Activated naive CD8-positive, alpha-beta T cell treated with anti-CD3 and anti-CD28 coated beads for 36 hours (primary cell): ENCODE results near the gene TTC7B. TPM values are rescaled to one million over a fixed set of nuclear protein-coding genes. Genes with fewer than 3 reads are reported as not detected.

Experiments used
- DNase-seq: peaks from one replicate; pipeline ENCODE4 v3.0.0; 2021
- H3K27ac Mint-ChIP-seq: one replicate; pipeline ENCODE4 v1.8.0; 2022; ENCODE audit warnings: mild to moderate bottlenecking, moderate library complexity, mixed read lengths
- H3K27me3 Mint-ChIP-seq: one replicate; pipeline ENCODE4 v1.8.0; 2022; ENCODE audit warnings: mild to moderate bottlenecking, mixed read lengths
- H3K36me3 Mint-ChIP-seq: one replicate; pipeline ENCODE4 v1.8.0; 2021; ENCODE audit warnings: mild to moderate bottlenecking, mixed read lengths
- H3K4me1 Mint-ChIP-seq: one replicate; pipeline ENCODE4 v1.8.0; 2021; ENCODE audit warnings: mixed read lengths
- H3K4me3 Mint-ChIP-seq: one replicate; pipeline ENCODE4 v1.8.0; 2022; ENCODE audit warnings: mild to moderate bottlenecking, moderate library complexity, mixed read lengths
- H3K9me3 Mint-ChIP-seq: one replicate; pipeline ENCODE4 v1.8.0; 2022; ENCODE audit warnings: mixed read lengths
- total RNA-seq, 2 experiments: library from RNA; stranded (reverse); gene quantifications; one replicate each; pipeline ENCODE4 v1.2.3, GENCODE V29; 2021

The TTC7B gene
- total RNA-seq, 2 experiments from 2014 or later: 7.1 to 7.6 TPM

DNA sequence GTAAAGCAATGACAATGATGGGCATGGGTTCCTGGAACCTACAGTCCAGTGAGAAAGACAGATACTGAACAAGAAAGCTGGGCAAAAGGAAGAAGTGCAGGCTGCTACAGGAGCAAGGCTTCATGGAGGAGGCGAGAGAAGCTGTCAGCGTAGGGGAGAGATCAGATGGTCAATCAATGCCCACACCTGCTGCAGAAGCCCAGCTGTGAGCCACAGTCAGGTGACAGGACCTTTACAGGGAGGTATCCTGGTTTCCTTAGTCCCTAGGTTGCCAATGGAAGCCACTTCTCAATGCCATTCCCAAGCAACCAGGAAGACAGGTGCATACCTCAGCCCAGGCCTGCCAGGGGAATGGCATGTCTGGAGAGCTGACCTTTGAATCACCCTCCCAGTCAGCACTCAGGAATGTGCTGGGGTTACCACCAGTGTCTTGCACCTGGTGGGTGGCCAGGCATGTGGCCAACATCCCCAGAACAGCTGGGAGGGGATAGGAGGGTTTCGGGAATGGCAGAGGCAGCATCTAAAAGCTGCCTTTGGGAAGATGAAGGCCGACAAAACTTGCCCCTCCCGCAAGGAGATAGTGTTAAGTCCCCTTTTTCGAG lies 170.3 kb downstream of the TTC7B start:
- DNase-seq: no peak
- H3K27ac Mint-ChIP-seq: no peak overlapping the region
- H3K9me3 Mint-ChIP-seq: no peaks in the 10 kb centered on the region
- no peak overlapping the region for H3K4me3 Mint-ChIP-seq
- no peaks in the 10 kb centered on the region for H3K4me1 Mint-ChIP-seq
- no peaks in the 10 kb centered on the region for H3K27me3 Mint-ChIP-seq
- H3K36me3 Mint-ChIP-seq: no peaks in the 10 kb centered on the region

DNA sequence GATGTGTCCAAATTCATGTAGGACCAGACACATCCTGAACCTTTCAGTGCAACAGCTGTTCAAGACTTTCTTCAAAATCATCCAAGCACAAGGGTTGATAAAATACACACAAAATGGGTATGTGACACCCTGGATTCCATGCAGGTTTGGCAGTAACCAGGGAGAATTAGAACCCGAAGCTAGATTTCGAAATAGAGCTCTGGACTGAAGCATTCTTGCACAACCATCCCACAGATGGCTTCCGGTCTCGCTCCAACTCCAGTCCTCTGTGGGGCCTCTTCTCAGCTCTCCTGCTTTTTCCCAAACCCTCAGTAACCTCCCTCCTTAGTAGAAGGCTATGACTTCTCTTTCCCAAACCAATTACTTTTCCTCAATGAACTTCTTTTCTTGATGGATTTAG lies 171.3 kb downstream of the TTC7B start:
- Mint-ChIP-seq H3K27ac (no peak overlapping the region), H3K4me1 (no peaks in the 10 kb centered on the region), H3K9me3 (no peaks in the 10 kb centered on the region), H3K27me3 (no peaks in the 10 kb centered on the region), H3K4me3 (no peak overlapping the region), H3K36me3 (no peaks in the 10 kb centered on the region)
- DNase-seq: no peak

DNA sequence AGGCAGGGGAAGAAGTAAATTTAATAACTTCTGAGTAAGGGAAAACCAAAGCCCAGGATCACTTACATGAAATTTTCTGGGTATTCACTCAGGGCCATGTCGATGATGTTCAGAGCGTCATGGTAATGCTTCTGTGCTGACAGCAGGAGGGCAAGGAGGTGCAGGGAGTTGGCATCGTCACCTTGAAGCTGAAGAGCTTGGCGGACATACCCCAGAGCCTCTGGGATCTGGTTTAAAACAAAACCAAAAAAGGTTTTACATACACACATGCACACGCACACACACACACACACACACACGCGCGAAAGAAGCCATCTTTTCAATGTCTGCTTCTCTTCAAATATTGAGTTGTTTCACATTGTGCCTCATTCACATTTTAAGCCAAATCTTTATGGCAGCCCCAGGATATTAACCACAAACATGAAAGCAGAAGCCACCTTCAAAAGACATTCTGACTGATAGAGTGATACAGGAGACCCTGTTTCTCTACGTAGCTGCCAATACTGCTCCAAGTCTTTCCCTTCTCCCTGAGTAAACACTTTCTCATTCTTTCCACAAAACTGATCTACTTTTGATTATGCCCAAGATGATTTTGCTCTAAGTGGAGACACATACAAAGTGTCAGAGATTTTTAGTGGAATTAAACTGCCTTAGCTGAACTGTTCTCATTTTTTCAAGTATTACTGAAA lies 172.1 kb downstream of the TTC7B start:
- H3K27ac Mint-ChIP-seq: no peak overlapping the region
- H3K4me1 Mint-ChIP-seq: no peaks in the 10 kb centered on the region

DNA sequence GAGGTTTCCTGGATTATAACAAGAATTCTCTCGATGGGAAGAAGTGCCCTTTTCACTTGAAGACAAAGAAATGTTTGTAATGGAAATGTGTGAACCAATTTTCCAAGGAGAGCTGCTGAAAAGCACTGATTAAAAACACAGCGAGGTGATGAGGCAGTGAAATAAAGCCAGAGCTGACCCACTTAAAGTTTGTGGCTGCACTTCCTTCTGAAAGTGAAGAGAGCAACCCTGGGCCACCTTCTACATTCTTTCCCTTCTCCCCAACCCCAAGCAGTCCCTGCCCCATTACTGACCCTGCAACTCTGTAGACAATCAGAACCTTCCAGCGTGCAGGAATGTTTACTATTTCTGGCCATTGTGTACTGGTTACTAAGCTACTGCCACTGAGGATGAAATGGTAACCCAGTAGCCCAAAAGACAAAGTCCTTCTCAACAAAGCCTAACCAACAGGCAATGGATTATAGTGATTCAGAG lies 173.9 kb downstream of the TTC7B start:
- Mint-ChIP-seq H3K36me3 (no peaks in the 10 kb centered on the region), H3K27ac (no peak overlapping the region), H3K9me3 (no peaks in the 10 kb centered on the region), H3K4me3 (no peak overlapping the region), H3K27me3 (no peaks in the 10 kb centered on the region), H3K4me1 (no peaks in the 10 kb centered on the region)
- DNase-seq: no peak

More for the DNA sequence above, 172.1 kb downstream of the TTC7B start:
- Mint-ChIP-seq H3K9me3 (no peaks in the 10 kb centered on the region), H3K27me3 (no peaks in the 10 kb centered on the region), H3K4me3 (no peak overlapping the region), H3K36me3 (no peaks in the 10 kb centered on the region)
- DNase-seq: no peak

DNA sequence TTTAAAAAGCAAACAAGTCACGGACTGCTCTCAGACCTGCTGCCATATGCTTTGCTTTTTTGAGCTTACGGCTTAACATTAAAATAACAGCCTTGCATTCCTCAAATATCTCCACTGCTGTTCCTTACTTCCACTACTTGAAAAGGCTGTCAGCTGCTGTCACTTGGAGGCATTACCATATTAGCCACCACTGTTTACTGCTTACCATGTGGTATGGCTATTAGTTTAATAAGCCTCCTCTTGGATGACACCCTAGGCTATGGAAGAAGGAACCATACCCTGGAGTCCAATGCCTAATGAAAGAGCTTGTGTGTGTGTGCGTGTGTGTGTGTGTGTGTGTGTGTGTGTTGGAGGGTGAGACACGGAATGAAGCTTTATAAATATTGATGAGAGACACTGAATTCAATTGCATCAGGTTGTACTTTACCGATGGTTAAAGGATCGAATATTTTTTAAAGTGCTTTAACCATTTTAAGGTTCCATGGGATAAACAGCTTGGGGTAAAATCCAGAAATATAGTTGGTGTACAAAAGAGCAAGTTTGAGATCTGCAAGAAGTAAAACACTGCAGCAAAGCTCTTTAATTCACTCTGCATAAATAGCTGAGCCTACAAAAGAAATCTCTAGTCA lies 174.5 kb downstream of the TTC7B start:
- Mint-ChIP-seq H3K9me3 (no peaks in the 10 kb centered on the region), H3K27me3 (no peaks in the 10 kb centered on the region), H3K4me1 (no peaks in the 10 kb centered on the region), H3K36me3 (no peaks in the 10 kb centered on the region), H3K4me3 (no peak overlapping the region), H3K27ac (no peak overlapping the region)
- no peak for DNase-seq

DNA sequence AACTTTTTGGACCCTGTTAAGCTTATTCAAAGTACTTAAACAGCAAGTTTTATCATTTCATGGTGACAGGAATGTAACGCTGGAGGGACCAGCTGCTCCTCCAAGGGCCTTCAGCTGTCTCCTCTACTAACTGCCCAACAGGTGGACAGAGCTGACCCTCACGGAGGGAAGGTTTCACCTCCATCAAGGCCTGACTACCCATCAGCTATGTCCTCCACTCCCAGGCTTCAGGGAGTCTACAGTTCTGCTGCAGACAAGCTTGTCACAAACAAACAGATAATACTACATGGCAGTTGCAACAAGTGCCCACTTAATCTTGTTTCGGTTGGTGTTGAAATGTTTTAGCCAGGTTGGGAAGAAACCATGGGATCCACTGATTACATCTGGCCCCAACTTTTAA lies 175.1 kb downstream of the TTC7B start:
- no peak for DNase-seq
- H3K4me3 Mint-ChIP-seq: no peak overlapping the region
- H3K27me3 Mint-ChIP-seq: no peaks in the 10 kb centered on the region
- H3K9me3 Mint-ChIP-seq: no peaks in the 10 kb centered on the region
- H3K27ac Mint-ChIP-seq: no peak overlapping the region
- no peaks in the 10 kb centered on the region for H3K4me1 Mint-ChIP-seq
- no peaks in the 10 kb centered on the region for H3K36me3 Mint-ChIP-seq

DNA sequence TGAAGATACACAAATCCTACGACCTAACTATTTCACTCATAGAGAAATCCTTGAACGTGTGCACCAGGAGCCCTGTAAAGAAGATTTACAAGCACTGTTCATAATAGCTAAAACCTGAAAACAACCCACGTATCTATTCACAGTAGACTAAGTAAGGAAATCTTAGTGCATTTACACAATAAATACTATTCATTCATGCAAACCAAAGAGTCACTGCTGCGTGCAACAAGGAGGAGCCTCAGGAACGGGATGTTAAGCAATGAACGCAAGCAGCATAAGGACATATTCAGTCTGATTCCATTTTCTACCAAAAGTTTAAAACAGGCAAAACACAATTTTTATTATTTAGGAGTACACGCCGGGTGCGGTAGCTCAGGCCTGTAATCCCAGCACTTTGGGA lies 176.6 kb downstream of the TTC7B start:
- Mint-ChIP-seq H3K4me3 (no peak overlapping the region), H3K27ac (no peak overlapping the region), H3K9me3 (no peaks in the 10 kb centered on the region), H3K27me3 (no peaks in the 10 kb centered on the region), H3K36me3 (no peaks in the 10 kb centered on the region), H3K4me1 (no peaks in the 10 kb centered on the region)
- no peak for DNase-seq

DNA sequence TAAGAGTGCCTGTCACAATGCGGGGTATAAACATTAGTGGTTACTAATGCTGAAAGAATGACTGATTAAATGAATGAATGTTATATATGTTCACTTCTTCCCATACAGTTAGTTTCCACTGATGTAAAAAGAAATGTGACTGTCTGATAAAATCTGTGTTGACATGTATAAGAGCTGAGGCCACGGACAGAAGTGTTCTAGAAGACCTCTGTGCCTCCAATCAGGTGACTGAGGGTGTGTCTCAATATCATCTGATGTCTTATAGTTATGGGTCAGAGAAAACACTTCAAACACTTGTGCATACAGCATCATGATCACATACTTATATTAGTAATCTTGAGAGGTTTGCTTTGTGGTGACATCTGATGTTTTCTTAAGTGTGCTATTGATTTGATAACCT lies 183.4 kb downstream of the TTC7B start:
- Mint-ChIP-seq H3K36me3 (no peaks in the 10 kb centered on the region), H3K4me1 (peaks cover 3% of the 10 kb centered on the region), H3K4me3 (no peak overlapping the region), H3K27ac (no peak overlapping the region), H3K9me3 (no peaks in the 10 kb centered on the region), H3K27me3 (no peaks in the 10 kb centered on the region)
- DNase-seq: no peak

DNA sequence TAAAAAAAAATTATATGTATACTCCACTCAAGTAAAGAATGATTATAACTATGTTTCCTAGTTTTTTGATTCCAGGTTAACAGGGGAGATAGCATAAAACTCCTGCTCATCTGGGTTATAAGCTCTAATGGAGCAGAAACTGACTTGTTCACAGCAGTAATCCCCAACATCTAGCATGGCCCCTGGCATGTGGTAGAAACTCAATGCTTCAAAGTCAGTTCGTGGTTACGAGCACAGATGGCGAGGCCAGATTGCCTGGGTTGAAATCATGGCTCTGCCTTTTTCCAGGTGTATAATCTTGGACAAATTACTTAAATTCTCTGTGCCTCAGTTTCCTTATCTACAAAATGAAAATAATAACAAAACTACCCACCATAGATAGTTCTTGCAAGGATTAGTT lies 183.8 kb downstream of the TTC7B start:
- no peak for DNase-seq
- H3K27me3 Mint-ChIP-seq: no peaks in the 10 kb centered on the region
- no peaks in the 10 kb centered on the region for H3K36me3 Mint-ChIP-seq
- no peak overlapping the region for H3K4me3 Mint-ChIP-seq
- H3K27ac Mint-ChIP-seq: no peak overlapping the region
- H3K9me3 Mint-ChIP-seq: no peaks in the 10 kb centered on the region
- H3K4me1 Mint-ChIP-seq: peaks cover 3% of the 10 kb centered on the region

DNA sequence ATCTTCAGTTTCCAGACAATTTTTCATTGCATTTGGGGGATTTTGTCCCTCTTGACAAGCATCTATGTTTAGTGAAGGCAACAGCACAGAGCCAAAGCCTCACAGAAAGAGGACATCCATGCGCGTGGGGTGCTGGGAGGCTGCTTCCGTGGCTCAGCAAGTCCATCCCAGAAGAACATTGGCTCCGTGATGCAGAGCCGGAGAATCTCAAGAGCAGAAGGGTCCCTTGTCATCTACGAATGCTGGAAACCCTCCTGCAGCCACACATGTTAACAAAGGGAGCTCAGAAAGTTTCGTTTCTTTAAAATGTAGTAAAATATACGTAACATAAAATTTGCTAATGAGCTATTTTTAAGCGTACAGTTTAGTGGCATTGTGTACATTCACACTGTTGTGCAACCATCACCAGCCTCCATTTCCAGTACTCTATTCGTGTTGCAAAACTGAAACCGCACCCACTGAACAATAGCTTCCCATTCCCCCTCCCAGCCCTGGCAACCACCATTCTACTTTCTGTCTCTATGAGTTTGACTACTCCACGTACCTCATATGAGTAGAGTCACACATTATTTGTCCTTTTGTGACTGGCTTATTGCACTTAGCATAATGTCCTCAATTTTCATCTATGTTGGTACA lies 185.9 kb downstream of the TTC7B start:
- Mint-ChIP-seq H3K36me3 (no peaks in the 10 kb centered on the region), H3K4me1 (peaks cover 3% of the 10 kb centered on the region), H3K27me3 (no peaks in the 10 kb centered on the region), H3K27ac (no peak overlapping the region), H3K4me3 (no peak overlapping the region), H3K9me3 (no peaks in the 10 kb centered on the region)
- DNase-seq: no peak

DNA sequence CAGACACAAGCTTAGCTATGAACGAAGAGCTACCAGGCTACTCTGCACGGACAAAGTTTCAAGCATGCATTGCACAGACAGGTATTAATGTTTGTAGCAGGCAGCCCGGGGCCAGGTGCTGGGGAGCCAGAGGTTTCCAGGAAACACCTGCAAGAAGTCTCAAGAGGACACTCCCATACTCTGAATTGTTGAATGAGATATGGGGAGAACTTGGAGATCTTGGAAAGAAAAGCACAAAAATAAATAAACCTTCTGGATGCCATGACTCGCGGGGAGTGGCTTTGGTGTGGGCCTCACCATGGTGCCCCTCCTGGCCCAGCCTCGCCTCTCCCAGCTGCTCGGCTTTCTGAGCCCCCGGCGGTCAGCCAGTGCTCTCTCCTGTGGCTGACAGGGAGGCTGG lies 186.8 kb downstream of the TTC7B start:
- peaks cover 3% of the 10 kb centered on the region for H3K4me1 Mint-ChIP-seq
- no peaks in the 10 kb centered on the region for H3K36me3 Mint-ChIP-seq
- no peaks in the 10 kb centered on the region for H3K27me3 Mint-ChIP-seq
- no peak for DNase-seq
- H3K4me3 Mint-ChIP-seq: no peak overlapping the region
- no peaks in the 10 kb centered on the region for H3K9me3 Mint-ChIP-seq
- no peak overlapping the region for H3K27ac Mint-ChIP-seq

DNA sequence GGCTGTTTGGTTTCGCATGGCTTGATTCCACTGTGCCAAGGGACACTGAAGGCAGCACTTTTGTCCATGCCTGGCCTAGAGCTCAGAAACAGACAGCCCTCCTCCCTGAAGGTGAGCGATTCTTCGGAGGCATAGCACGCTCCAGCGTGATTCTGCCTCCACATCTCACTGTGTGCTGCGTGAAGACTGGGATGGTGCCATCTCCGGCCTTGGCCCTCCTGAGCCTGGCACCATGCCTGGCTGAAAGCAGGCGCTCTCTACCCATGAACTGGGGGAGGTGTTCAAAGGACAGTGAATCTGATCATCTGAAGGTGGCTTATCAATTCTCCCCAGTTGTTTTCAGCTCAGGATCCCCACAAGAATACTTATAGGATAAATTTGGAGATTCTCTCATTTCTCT lies 187.4 kb downstream of the TTC7B start:
- H3K4me1 Mint-ChIP-seq: peaks cover 3% of the 10 kb centered on the region
- H3K36me3 Mint-ChIP-seq: no peaks in the 10 kb centered on the region
- no peak overlapping the region for H3K4me3 Mint-ChIP-seq
- DNase-seq: no peak
- H3K27ac Mint-ChIP-seq: no peak overlapping the region
- no peaks in the 10 kb centered on the region for H3K9me3 Mint-ChIP-seq
- no peaks in the 10 kb centered on the region for H3K27me3 Mint-ChIP-seq

DNA sequence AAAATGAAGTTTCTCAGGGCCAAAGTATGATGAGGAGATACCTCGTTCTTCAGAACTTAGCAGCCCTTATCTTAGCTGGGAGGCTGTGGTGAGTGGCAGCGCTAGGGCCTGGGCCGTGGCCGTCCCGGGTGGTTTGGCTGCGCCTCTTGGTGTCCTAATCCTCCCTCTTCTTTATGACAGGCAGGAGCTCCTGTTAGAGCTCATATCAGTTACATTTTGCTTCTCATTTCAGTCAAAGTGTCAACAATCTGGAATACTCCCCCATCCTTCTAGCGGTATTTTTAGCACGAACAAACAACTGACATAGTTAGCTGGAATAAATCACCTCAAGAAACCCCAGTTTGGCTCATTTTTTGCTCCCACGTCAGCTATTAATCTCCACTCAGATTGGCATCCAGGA lies 188.8 kb downstream of the TTC7B start:
- no peak for DNase-seq
- peaks cover 3% of the 10 kb centered on the region for H3K4me1 Mint-ChIP-seq
- H3K9me3 Mint-ChIP-seq: no peaks in the 10 kb centered on the region
- H3K4me3 Mint-ChIP-seq: no peak overlapping the region
- H3K27me3 Mint-ChIP-seq: no peaks in the 10 kb centered on the region
- no peaks in the 10 kb centered on the region for H3K36me3 Mint-ChIP-seq
- no peak overlapping the region for H3K27ac Mint-ChIP-seq

DNA sequence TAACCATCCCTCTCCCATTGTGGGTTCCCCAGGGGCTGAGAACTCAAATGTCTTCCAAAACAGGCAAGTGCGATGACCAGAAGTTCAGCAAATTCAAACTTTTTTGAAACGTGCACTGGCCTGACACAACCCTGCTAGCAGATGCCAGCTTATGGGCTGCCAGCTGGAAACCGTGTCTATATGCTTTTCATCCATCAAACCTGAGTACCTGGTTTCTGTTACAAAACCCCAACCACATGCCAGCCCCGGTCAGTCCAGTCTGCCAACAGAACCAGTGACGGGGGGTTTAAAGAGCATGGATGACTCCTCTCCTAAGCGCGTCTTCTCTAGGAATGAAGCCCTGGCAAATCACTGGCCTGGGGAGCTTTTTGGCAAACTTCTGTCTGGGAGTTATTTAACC lies 189.7 kb downstream of the TTC7B start:
- DNase-seq: no peak
- Mint-ChIP-seq H3K4me1 (no peaks in the 10 kb centered on the region), H3K9me3 (no peaks in the 10 kb centered on the region), H3K27ac (no peak overlapping the region), H3K27me3 (no peaks in the 10 kb centered on the region), H3K4me3 (no peak overlapping the region), H3K36me3 (no peaks in the 10 kb centered on the region)

DNA sequence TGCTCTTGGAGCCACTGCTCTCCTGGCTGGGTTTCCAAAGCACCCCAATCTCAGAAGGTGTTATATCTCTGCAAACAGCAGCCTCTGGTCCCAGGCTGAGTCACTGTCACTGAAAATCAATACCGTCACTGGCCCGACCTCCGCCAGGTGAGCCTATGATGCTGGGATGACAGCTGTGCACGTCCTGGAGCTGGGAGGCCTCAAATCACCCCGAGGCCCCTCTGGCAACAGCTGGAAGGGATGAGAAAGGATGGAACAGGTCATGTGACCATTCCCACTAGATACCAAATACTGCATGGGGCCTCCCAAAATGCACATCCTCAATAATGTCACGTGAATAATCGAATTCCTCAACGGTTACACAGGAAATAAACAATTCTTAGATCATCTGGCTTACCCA lies 190.8 kb downstream of the TTC7B start:
- H3K36me3 Mint-ChIP-seq: no peaks in the 10 kb centered on the region
- H3K27me3 Mint-ChIP-seq: no peaks in the 10 kb centered on the region
- no peak overlapping the region for H3K27ac Mint-ChIP-seq
- no peak for DNase-seq
- no peaks in the 10 kb centered on the region for H3K9me3 Mint-ChIP-seq
- H3K4me3 Mint-ChIP-seq: no peak overlapping the region
- no peaks in the 10 kb centered on the region for H3K4me1 Mint-ChIP-seq
